Measurements from ENCODE around the gene DDX55. TPM values are rescaled to one million over a fixed set of nuclear protein-coding genes. Genes with fewer than 3 reads are reported as not detected.

Gene DDX55
- total RNA-seq, 4 donors from 2014 or later, result 6.2 to 9.4 (median 7.4) TPM

- intact Hi-C loops (cut with DNase I; ENCODE audit: low total_unique reads), result no loop called here
- DNase-seq, result no peak
- Histone ChIP-seq H3K4me3 (no peak overlapping the region), H3K4me1 (no peaks in the 10 kb centered on the region), H3K27ac (no peak overlapping the region), H3K9me3 (no peaks in the 10 kb centered on the region), H3K27me3 (no peaks in the 10 kb centered on the region), H3K36me3 (peaks cover 8 to 89% of the 10 kb centered on the region in 2 donors)
- ATAC-seq, result no peak
- in situ Hi-C loops (cut with MboI; ENCODE audit: low sequenced_read_pairs in 4 of 4), result no loop called here
- TF ChIP-seq POLR2A (IDR thresholded peaks at IDR 0.05) (no peak), CTCF (IDR thresholded peaks at IDR 0.05 in 4 of 5, conservative IDR thresholded peaks at IDR 0.05 in 1 of 5) (no peak)
Measured at GRCh38 chr12:123617144-123617543, 15.2 kb downstream of the DDX55 start.

- in situ Hi-C loops (cut with MboI; ENCODE audit: low sequenced_read_pairs in 4 of 4) (no loop called here), intact Hi-C loops (cut with DNase I; ENCODE audit: low total_unique reads) (no loop called here)
- Histone ChIP-seq H3K4me1 (no peaks in the 10 kb centered on the region), H3K27ac (no peak overlapping the region), H3K27me3 (no peaks in the 10 kb centered on the region), H3K4me3 (no peak overlapping the region), H3K36me3 (peaks cover 11 to 89% of the 10 kb centered on the region in 2 donors), H3K9me3 (no peaks in the 10 kb centered on the region)
- no peak for ATAC-seq
- no peak for DNase-seq
- TF ChIP-seq CTCF (IDR thresholded peaks at IDR 0.05 in 4 of 5, conservative IDR thresholded peaks at IDR 0.05 in 1 of 5), result no peak
- TF ChIP-seq POLR2A (IDR thresholded peaks at IDR 0.05), result no peak
Measured at GRCh38 chr12:123617580-123617979, 15.7 kb downstream of the DDX55 start.

GRCh38 chr12:123621101-123621500, 19.2 kb downstream of the DDX55 start:
- intact Hi-C loops (cut with DNase I; ENCODE audit: low total_unique reads) (no loop called here), in situ Hi-C loops (cut with MboI; ENCODE audit: low sequenced_read_pairs in 4 of 4) (no loop called here)
- TF ChIP-seq POLR2A (IDR thresholded peaks at IDR 0.05) (no peak), CTCF (IDR thresholded peaks at IDR 0.05 in 4 of 5, conservative IDR thresholded peaks at IDR 0.05 in 1 of 5) (no peak)
- no peaks in the 10 kb centered on the region for H3K27me3 ChIP-seq
- peaks cover 15 to 86% of the 10 kb centered on the region in 2 donors for H3K36me3 ChIP-seq
- DNase-seq (no peak), ATAC-seq (no peak)
- H3K27ac ChIP-seq, result no peak overlapping the region
- H3K4me3 ChIP-seq, result no peak overlapping the region
- no peaks in the 10 kb centered on the region for H3K9me3 ChIP-seq
- H3K4me1 ChIP-seq, result no peaks in the 10 kb centered on the region

- H3K4me3 ChIP-seq, result no peak overlapping the region
- H3K4me1 ChIP-seq, result no peaks in the 10 kb centered on the region
- TF ChIP-seq CTCF (IDR thresholded peaks at IDR 0.05 in 4 of 5, conservative IDR thresholded peaks at IDR 0.05 in 1 of 5), result no peak
- TF ChIP-seq POLR2A (IDR thresholded peaks at IDR 0.05), result no peak
- intact Hi-C loops (cut with DNase I; ENCODE audit: low total_unique reads) (no loop called here), in situ Hi-C loops (cut with MboI; ENCODE audit: low sequenced_read_pairs in 4 of 4) (no loop called here)
- peaks cover 10 to 86% of the 10 kb centered on the region in 2 donors for H3K36me3 ChIP-seq
- H3K27me3 ChIP-seq, result no peaks in the 10 kb centered on the region
- ATAC-seq (no peak), DNase-seq (no peak)
- no peaks in the 10 kb centered on the region for H3K9me3 ChIP-seq
- no peak overlapping the region for H3K27ac ChIP-seq
Measured at GRCh38 chr12:123621619-123622530, 20.0 kb downstream of the DDX55 start.
